ENCODE results near the gene CDKN2AIPNL. TPM values are rescaled to one million over a fixed set of nuclear protein-coding genes. Genes with fewer than 3 reads are reported as not detected.

Gene CDKN2AIPNL
- total and polyA plus RNA-seq, 2 of the 13 experiments (the other 11 are each of a cell fraction or from before 2014, with no cell fraction given): 17.4 to 46.5 TPM

DNA sequence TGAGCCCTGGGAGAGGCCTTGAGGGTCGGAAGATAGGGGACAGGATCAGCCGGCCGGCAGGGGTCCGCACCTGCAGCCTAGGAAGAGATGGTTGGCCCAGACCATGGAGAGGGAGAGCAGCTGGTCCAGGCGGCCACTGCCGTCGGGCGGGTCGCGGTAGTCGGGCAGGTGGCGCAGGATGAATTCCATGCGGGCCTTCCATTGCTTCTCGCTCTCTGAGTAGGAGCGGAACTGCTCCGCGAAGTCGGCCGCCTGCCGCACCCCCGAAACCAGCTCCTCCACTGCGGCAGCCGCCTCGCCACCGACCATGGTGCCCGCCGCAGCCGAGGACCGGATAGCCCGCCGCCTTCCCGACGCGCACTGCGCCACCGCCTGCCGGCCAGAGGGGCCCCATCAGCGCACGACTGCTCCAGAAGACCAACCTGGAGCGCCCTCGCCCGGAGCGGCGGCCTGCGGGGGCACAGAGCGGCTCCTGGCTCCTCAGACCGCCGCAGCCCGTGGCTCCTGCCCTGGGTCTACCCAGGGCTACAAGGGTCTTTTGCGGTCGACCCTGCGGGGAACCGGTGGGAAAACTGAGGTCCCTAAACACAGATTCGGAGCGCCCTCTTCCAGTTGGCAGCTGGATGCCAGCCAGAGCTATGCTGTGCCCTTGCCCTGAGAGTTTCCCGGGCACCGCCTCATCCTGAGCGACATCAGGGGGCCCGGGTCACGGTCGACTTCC, at the start of gene CDKN2AIPNL (continued):
- TF ChIP-seq, protein P1, sequence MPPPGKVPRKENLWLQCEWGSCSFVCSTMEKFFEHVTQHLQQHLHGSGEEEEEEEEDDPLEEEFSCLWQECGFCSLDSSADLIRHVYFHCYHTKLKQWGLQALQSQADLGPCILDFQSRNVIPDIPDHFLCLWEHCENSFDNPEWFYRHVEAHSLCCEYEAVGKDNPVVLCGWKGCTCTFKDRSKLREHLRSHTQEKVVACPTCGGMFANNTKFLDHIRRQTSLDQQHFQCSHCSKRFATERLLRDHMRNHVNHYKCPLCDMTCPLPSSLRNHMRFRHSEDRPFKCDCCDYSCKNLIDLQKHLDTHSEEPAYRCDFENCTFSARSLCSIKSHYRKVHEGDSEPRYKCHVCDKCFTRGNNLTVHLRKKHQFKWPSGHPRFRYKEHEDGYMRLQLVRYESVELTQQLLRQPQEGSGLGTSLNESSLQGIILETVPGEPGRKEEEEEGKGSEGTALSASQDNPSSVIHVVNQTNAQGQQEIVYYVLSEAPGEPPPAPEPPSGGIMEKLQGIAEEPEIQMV (CRISPR knock-in tag; IDR thresholded peaks at IDR 0.05; ENCODE audit: low read depth): peak; percentile 87; the same call in 1 of the 2 replicates
- peak; percentile 87 for TF ChIP-seq RNF2 (conservative IDR thresholded peaks at IDR 0.05; ENCODE audit: low read depth)
- peak; percentile 94 for TF ChIP-seq THAP11 (CRISPR knock-in tag; IDR thresholded peaks at IDR 0.05)
- TF ChIP-seq IKZF1 (IDR thresholded peaks at IDR 0.05): no peak
- TF ChIP-seq ZNF615 (CRISPR knock-in tag; IDR thresholded peaks at IDR 0.05; ENCODE audit: borderline replicate concordance): no peak
- peak; percentile 89 for TF ChIP-seq ZNF343 (CRISPR knock-in tag; IDR thresholded peaks at IDR 0.05)
- TF ChIP-seq ZNF124 (CRISPR knock-in tag; IDR thresholded peaks at IDR 0.05): peak; percentile 92
- TF ChIP-seq GABPA (IDR thresholded peaks at IDR 0.05; ENCODE audit: low read depth, low read length): peak; percentile 56
- peak; percentile 71 for TF ChIP-seq GABPA (CRISPR knock-in tag; IDR thresholded peaks at IDR 0.05; ENCODE audit: low read depth)
- TF ChIP-seq ZNF776 (CRISPR knock-in tag; IDR thresholded peaks at IDR 0.05): peak; percentile 96
- peak; percentile 79 for TF ChIP-seq ZNF709 (CRISPR knock-in tag; IDR thresholded peaks at IDR 0.05)
- TF ChIP-seq MED1 (CRISPR knock-in tag; IDR thresholded peaks at IDR 0.05): peak; percentile 90
- TF ChIP-seq, protein P2, sequence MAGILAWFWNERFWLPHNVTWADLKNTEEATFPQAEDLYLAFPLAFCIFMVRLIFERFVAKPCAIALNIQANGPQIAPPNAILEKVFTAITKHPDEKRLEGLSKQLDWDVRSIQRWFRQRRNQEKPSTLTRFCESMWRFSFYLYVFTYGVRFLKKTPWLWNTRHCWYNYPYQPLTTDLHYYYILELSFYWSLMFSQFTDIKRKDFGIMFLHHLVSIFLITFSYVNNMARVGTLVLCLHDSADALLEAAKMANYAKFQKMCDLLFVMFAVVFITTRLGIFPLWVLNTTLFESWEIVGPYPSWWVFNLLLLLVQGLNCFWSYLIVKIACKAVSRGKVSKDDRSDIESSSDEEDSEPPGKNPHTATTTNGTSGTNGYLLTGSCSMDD (CRISPR knock-in tag; IDR thresholded peaks at IDR 0.05): no peak
- TF ChIP-seq MIER2 (CRISPR knock-in tag; IDR thresholded peaks at IDR 0.05): peak; percentile 79; the same call in 1 of the 2 replicates
- TF ChIP-seq ZNF773 (CRISPR knock-in tag; IDR thresholded peaks at IDR 0.05; ENCODE audit: borderline replicate concordance): peak; percentile 57; the same call in 1 of the 2 replicates
- TF ChIP-seq SYNCRIP (IDR thresholded peaks at IDR 0.05; ENCODE audit: insufficient read depth, low read depth, low read length): no peak
- TF ChIP-seq MIER3 (CRISPR knock-in tag; IDR thresholded peaks at IDR 0.05; ENCODE audit: borderline replicate concordance): peak; percentile 97; the same call in 1 of the 2 replicates
- TF ChIP-seq SP1 (IDR thresholded peaks at IDR 0.05): no peak
- 0 out of 2 replicates have a peak, but pooled peaks have one; percentile 51 for TF ChIP-seq SP1 (CRISPR knock-in tag; IDR thresholded peaks at IDR 0.05)
- TF ChIP-seq, protein P3, sequence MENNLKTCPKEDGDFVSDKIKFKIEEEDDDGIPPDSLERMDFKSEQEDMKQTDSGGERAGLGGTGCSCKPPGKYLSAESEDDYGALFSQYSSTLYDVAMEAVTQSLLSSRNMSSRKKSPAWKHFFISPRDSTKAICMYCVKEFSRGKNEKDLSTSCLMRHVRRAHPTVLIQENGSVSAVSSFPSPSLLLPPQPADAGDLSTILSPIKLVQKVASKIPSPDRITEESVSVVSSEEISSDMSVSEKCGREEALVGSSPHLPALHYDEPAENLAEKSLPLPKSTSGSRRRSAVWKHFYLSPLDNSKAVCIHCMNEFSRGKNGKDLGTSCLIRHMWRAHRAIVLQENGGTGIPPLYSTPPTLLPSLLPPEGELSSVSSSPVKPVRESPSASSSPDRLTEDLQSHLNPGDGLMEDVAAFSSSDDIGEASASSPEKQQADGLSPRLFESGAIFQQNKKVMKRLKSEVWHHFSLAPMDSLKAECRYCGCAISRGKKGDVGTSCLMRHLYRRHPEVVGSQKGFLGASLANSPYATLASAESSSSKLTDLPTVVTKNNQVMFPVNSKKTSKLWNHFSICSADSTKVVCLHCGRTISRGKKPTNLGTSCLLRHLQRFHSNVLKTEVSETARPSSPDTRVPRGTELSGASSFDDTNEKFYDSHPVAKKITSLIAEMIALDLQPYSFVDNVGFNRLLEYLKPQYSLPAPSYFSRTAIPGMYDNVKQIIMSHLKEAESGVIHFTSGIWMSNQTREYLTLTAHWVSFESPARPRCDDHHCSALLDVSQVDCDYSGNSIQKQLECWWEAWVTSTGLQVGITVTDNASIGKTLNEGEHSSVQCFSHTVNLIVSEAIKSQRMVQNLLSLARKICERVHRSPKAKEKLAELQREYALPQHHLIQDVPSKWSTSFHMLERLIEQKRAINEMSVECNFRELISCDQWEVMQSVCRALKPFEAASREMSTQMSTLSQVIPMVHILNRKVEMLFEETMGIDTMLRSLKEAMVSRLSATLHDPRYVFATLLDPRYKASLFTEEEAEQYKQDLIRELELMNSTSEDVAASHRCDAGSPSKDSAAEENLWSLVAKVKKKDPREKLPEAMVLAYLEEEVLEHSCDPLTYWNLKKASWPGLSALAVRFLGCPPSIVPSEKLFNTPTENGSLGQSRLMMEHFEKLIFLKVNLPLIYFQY (CRISPR knock-in tag; IDR thresholded peaks at IDR 0.05; ENCODE audit: borderline replicate concordance): peak; percentile 49; the same call in 1 of the 2 replicates
- TF ChIP-seq SIN3B (IDR thresholded peaks at IDR 0.05; ENCODE audit: low read length): peak; percentile 86
- TF ChIP-seq, protein P4, sequence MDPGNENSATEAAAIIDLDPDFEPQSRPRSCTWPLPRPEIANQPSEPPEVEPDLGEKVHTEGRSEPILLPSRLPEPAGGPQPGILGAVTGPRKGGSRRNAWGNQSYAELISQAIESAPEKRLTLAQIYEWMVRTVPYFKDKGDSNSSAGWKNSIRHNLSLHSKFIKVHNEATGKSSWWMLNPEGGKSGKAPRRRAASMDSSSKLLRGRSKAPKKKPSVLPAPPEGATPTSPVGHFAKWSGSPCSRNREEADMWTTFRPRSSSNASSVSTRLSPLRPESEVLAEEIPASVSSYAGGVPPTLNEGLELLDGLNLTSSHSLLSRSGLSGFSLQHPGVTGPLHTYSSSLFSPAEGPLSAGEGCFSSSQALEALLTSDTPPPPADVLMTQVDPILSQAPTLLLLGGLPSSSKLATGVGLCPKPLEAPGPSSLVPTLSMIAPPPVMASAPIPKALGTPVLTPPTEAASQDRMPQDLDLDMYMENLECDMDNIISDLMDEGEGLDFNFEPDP (CRISPR knock-in tag; conservative IDR thresholded peaks at IDR 0.05): no peak
- TF ChIP-seq ARHGAP35 (CRISPR knock-in tag; IDR thresholded peaks at IDR 0.05; ENCODE audit: borderline replicate concordance): peak; percentile 58; the same call in 1 of the 2 replicates
- TF ChIP-seq HNF4A (CRISPR knock-in tag; IDR thresholded peaks at IDR 0.05): peak; percentile 43; the same call in 1 of the 2 replicates

Measured in HepG2 (cell line).